ENCODE measurements around the gene TOR1AIP2. TPM values are rescaled to one million over a fixed set of nuclear protein-coding genes. Genes with fewer than 3 reads are reported as not detected.

TOR1AIP2 gene
- 66.3 and 147 TPM in 2 replicates for total RNA-seq

DNA sequence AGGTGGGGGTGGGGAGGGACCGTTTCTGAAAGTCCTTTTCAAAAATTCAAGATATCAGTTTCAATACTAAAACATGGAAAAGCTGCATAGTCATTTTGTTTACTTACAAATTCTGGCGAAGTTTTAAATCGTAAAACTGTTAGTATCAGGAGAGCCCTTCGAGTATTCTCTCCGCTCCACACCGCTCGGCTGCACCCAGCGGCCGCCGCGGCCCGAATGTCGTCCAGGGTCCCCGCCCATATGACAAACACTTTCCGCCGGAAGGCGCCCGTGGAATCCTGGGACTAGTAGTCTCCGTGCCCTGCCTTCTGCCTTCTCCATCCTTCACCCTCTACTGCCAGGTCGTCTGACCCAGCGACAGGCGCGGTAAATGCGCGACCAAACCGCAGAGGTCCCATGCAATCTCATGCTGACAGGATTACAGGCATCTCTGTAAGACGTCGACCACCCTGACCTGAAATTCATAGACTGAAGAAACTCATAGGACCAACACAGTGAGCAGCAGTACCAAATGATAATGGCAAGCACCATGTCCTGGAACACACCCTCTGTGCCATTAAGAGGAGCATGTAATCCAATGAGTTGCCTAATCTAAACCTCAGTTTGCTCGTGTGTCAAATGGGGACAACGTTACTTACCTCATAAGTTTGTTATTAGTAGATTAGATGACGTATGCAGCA lies at the start of gene TOR1AIP2:
TSS of gene TOR1AIP2 (minus strand) at position 218 of the 680 bp plus-strand sequence. CDS start 25,138 bp downstream, outside the sequence.
- DNase-seq (ENCODE audit: low read depth), result peak; percentile 57

DNA sequence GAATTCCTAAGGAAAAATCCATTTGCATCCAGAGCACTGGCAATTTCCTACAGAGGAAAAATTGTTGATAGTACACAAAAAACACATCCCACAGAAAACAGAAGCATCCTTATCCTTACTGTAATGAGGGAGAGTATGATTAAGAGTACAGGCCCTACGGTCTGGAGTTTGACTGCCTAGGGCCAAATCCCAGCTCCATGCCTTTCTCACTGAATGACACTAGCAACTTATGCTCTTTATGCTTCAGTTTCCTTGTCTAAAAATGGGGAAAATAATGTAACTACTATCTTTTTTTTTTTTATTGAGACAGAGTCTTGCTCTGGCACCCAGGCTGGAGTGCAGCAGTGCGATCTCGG lies 49.2 kb upstream of the TOR1AIP2 start:
- no peak for DNase-seq (ENCODE audit: low read depth)

DNA sequence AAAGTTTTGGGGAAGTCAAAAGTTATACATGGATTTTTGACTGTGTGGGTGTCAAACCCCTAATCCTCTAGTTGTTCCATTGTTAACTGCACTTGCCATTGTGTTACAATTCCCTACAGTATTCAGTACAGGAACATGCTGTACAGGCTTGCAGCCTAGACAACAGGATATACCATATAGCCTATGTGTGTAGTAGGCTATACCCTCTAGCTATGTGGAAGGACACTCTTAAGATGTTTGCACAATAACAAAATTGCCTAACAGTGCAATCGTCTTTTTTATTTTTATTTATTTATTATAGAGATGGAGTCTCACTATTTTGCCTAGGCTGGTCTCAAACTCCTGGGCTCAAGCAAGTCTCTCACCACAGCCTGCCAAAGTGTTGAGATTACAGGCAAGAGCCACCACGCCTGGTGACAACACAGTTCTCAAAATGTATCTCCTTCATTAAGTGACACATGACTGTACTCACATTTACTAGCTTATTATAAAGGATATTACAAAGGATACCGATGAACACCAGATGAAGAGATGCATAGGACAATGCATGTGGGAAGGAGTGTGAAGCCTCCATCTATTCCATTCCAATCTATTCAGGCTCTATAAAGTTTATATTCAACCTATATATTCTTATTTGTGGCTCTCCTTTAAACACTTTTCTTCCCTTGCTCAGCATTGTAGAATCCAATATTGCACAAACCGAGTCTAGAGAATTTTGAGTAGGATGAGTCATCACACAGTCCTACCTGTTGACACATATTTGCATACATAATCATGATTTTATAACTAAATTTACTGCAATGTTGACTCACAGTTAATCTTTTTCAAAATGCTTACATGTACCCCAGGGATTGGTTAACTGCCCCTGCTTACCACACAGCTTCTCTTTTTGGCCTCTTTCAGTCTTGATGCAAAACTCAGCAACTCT lies 48.6 kb upstream of the TOR1AIP2 start:
- peak; percentile 96 for DNase-seq (ENCODE audit: low read depth)

DNA sequence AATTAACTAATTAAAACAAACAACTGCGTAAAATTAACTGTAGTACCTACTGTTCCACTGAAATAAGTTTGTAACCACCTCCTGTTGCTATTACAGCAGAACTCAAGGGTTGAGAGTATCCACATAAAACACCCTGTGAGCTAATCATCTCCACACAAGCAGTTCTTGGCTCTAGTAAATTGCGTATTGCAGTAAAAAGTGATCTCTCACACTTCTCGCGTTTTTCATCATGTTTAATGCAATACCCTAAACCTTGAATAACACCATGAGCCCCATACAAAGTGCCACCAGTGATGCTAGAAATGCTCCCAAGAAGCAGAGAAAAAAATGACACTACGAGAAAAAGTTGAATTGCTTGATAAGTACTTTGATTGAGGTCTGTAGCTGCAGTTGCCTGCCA lies 47.7 kb upstream of the TOR1AIP2 start:
- DNase-seq (ENCODE audit: low read depth), result no peak

DNA sequence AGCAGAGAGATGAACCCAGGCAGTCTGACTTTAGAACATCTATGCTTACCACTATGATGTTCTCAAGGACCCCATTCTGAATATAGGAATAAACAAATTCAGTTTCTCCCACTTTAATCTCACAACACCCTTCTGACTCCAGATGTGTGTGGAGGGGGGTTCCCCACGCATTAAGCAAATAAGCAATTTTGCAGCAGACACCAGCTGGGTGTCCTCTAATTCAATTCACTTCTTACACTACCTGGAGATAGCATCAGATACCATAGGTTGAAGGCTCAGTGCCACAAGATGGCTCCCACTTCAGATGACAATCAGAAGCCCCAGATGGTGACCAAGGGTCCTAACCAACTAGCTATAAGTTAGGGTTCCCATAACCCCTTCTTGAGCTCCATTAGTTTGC lies 46.7 kb upstream of the TOR1AIP2 start:
- DNase-seq (ENCODE audit: low read depth), result no peak

DNA sequence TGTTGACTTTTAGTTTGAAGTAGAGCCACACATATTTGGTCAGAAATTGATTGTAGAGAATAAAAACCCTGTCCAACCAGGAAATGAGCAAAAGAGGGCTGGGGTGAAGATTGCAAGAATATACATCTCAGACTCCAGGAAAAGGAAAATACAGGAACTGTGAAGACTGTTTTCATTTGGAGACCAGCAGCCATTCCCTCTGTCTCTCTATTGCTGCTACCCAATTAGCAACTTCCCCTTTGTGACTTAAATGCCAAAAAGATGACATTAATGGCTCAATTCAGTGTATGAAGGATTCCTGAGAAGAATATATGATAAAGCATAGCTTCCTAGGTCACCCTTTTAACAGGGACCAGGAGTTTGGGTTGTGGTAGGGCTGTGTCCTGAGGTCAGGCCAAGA lies 45.4 kb upstream of the TOR1AIP2 start:
- no peak for DNase-seq (ENCODE audit: low read depth)

DNA sequence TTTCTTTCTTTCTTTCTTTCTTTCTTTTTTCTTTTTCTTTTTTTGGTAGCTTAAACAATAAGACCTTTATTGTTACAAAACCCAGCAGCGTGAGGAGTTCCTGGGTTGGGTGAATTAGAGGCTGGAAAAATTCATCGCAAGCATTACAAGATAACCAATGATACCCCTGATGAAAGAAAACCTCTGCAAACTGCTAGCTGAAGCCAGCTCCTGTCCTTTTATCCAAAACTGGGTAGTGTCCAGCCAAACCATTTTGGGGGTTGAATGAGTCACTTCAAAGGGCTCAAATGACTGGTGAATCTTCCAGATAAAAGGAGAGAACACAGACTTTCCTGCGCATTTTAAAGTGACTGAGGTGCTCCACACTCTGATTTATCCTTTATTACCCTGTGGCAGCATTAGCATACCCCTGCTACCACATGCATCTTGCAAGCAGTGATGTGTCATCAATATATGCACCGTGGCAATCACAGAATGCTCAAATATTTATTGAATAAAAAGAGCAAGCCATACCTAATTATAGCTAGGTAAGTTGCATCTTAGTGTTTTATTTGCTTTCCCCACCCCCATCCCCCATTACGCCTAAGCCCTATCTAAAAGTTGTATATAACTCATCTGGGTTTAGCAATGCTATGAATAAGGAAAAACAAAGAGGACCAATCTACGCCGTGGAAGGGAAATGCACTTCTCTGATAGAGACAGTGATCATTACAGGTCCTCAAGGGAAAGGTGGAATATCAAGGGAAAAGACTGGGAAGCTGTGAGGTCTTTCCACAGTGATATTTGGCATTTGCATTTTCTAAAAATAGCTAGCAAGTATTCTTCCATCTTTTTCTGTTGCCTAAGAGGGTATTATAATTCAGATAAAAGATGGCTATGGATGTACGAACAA lies 44.6 kb upstream of the TOR1AIP2 start:
- no peak for DNase-seq (ENCODE audit: low read depth)

DNA sequence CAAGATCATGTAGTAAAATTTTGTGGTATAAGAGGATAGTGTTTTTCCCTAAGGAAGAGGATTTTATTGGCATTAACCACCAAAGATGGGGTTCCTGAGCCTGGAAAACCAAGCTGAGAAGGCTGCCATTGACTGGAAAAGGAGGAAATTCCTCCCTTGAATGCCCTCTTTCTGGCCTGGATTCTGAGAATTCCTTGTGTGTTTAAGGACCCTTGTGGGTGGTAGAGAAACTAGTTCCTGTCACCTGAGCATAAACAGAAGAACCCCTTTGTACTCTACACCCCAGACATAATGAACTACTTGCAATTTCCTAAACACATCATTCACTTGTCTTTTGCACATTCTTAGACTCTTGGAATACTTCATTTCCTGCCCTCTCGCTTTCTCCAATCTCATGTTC lies 43.9 kb upstream of the TOR1AIP2 start:
- DNase-seq (ENCODE audit: low read depth), result no peak

DNA sequence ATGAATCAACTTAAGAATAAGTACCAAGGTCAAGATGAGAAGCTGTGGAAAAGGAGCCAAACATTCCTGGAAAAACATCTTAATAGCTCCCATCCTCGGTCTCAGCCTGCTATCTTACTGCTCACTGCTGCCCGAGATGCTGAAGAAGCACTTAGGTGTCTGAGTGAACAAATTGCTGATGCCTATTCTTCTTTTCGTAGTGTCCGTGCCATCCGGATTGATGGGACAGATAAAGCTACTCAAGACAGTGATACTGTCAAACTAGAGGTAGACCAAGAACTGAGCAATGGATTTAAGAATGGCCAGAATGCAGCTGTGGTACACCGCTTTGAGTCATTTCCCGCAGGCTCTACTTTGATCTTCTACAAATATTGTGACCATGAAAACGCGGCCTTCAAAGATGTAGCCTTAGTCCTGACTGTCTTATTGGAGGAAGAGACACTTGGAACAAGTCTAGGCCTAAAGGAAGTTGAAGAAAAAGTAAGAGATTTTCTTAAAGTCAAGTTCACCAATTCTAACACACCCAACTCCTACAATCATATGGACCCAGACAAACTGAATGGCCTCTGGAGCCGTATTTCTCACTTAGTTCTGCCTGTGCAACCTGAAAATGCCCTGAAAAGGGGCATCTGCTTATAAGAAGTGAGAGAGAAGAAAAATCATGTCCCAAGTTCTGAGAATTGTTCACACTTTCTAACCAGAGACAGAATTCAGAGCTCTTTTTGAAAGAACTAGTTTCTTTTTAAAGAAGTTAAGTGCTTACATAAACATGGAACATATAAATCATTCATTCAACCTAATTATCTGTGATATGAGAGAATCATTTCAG lies 40.2 kb upstream of the TOR1AIP2 start:
- DNase-seq (ENCODE audit: low read depth), result no peak

DNA sequence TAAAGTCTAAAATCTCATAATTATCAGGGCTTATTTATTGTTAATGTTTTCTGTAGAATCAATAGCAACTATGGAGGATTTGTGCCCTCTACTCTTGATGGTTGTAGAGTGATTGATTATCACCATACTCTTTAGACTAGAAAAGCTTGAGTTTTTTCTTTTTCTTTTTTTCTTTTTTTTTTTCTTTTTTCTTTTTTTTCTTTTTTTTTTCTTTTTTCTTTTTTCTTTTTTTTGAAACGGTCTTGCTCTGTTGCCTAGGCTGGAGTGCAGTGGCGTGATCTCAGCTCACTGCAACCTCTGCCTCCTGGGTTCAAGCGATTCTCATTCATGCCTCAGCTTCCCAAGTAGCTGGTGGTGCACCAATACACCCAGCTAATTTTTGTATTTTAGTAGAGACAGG lies 34.2 kb upstream of the TOR1AIP2 start:
- no peak for DNase-seq (ENCODE audit: low read depth)

DNA sequence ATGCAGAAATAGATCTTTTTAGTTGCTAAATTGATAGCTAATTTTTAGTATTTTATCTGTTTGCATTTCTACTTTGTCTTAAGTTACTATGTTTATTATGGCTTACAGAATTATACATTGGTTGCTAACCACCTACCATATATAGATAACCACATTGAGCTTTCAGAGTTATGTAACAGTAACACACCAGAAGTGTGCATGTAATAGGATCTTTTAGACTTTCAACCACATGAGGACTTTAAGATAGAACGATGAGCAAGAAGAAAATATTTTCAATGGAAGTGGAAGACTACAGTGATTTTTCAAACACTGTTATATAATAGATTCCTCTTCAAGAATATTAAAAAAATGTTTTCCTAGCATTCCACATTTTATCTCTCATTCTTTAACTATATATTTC lies 33.3 kb upstream of the TOR1AIP2 start:
- DNase-seq (ENCODE audit: low read depth), result no peak

DNA sequence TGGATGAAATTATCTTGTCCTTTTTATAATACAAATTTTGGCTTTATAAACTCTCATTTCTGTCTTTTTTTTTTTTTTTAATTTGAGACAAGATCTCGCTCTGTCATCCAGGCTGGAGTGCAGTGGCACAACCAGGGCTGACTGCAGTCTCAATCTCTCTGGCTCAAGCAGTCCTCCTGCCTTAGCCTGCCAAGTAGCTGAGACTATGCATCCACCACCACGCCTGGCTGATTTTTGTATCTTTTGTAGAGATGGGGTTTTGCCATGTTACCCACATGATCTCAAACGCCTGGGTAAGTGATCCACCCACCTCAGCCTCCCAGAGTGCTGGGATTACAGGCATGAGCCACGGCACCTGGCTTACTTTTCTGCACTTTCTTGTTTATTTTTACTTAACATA lies 12.0 kb upstream of the TOR1AIP2 start:
- DNase-seq (ENCODE audit: low read depth), result no peak

DNA sequence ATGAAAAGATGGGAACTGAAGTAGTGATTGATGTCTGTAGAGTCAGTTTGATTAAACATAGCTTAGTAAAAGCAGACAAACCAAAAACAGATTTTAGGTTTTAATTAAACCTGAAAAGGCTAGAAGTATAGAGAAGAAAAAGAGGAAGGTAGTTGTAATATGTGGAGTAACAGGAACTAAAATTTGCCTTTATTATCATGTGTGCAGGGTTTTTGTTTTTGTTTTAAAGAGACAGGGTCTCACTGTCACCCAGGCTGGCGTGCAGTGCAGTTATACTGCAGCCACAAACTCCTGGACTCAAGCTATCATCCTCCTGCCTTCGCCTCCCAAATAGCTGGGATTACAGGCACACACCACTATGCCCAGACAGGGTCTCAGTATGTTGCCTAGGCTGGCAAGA lies 10.5 kb upstream of the TOR1AIP2 start:
- DNase-seq (ENCODE audit: low read depth), result no peak

DNA sequence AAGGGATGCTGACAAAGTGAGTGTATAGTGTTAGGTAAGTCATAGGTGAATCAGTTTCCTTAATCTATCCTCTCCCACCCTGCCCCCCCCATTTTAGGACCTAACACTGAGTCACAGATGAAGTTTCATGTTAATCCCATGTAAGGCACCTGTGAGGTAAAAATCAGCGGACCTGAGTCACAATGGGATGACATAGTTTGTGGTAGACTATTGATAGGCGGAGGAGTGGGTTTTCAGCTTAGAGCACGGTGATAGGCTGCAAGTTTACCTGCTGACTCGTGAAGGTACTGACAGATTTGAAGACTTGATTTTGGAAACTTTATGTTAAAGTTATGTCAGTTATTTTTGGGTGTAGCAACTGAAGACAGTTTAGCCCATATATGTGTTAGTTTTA lies 6.1 kb upstream of the TOR1AIP2 start:
- peak; percentile 78 for DNase-seq (ENCODE audit: low read depth)

DNA sequence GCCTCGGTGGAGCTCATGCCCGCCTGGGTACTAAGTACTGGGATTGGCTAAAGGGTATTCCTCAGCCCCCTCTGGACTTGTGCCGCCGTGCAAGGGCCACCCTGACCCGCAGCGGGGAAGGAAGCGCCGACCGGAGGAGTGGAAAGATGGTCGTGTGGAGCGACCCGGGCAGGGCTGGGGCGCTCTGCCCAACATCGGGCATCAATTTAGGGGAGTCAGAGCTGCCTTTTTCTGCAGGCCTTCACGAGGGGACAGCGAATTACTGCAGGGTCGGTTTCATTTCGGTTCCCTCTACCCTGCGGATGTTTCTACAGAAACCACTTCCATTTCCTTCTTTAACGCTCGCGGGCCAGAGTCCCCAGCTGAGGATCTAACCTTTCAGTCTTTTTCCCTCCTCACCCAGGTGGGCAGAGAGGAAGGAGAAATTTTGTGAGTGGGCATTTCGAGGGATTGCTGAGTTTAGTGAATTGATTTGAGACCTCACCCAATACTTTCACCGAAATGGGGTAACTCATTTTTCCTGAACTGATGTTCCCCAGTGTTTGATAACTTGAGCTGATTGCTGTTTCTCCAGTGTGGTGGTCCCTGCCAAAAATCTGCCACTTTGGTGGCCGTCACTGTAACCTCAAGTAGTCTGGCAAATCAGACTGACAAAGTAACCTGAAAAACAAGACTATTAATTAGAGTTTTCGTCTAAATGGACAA lies 5.6 kb upstream of the TOR1AIP2 start:
- no peak for DNase-seq (ENCODE audit: low read depth)

DNA sequence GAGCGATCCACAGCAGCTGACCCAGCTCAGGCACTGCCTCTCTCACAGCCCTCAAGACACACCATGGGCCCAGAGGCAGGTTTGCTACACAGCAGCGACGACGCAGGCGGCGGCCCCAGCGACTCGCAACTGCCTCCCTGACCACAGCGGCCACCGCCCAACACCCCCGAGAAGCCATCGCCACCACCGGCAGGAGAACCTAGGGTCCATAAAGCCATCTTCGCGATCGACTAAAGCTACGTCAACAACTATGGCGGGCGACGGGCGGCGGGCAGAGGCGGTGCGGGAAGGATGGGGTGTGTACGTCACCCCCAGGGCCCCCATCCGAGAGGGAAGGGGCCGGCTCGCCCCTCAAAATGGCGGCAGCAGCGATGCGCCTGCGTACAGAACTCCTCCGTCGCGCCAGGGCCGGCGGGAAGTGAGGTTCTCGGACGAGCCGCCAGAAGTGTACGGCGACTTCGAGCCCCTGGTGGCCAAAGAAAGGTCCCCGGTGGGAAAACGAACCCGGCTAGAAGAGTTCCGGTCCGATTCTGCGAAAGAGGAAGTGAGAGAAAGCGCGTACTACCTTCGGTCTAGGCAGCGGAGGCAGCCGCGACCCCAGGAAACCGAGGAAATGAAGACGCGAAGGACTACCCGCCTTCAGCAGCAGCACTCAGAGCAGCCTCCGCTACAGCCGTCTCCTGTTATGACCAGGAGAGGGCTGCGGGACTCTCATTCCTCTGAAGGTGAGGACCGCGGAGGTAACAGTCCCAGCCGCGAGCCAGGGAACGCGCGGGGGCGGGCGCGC lies 4.8 kb upstream of the TOR1AIP2 start, which contains the start of gene TOR1AIP1:
TSS of gene TOR1AIP1 (plus strand) at position 33 of the 787 bp plus-strand sequence. CDS start at position 251, 218 bp downstream.
- DNase-seq (ENCODE audit: low read depth), result peak; percentile 91

DNA sequence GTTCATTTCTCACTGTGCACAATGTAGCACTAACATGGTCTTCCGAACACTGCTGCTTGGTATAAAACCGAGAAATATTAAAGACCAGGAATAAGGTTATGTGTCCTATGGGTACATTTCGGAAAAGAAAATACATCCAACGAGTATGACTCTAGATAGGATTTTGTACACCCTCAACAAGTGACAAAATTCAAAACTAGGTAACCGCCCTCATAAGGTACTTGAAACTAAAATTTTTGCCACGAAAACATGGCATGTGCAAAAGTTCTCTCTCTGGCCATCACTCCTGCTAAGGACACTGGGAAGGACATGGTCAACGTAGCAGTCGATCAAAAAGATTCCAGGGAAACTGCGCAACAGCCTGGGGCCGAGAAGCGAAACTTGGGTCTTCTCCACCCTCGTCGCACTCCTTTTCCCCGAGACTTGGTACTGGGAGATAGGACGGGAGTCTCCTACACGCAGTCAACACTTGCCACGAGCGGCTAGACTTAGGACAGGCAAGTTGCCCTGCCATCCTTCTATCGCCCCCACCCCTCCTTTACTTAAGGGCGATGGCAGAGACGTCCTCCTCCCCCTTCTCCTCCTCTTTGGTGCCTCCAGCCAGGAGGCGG lies 4.1 kb upstream of the TOR1AIP2 start:
- DNase-seq (ENCODE audit: low read depth), result peak; percentile 86

DNA sequence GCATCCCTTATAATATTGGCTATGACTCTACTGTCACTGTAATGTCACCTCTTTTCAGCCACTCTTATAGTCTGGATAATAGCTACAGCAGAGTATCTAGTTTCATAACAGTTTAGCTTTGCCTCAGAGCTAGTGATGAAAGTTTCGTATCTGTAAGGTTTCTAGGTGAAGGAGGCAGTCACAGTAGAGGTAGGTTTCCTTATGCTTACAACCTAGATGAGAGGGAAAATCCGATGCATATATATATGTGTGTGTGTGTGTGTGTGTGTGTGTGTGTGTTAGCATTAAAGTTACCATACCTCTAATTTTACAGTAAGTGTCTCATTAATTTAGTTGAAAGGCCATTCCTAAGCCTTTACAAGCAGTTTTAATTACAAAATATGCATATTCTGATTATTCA lies 2.2 kb upstream of the TOR1AIP2 start:
- DNase-seq (ENCODE audit: low read depth), result no peak

DNA sequence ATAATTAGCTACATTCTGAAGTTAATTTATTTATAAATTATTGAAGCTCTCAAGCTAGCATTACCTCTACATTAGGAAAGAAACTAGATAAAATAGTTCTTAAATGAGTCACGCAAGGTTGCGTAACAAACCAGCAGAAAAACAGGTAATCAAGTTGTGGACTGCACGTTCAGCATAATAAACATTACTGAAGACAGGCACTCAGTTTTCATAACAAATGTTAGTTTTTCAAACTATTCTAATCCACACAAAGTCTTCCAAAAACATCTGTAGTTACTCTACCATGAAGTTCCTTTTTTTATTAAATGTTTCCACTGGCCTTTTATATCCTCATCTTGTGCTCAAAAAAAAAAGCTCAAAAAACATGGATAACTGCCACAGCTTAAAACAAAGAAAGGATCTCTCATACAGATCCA lies 1.3 kb downstream of the TOR1AIP2 start:
- DNase-seq (ENCODE audit: low read depth), result peak; percentile 87
